AG09309 (cell line): Measurements from ENCODE around the gene SETD3.
A peak's percentile ranks its signal among the peaks of the same experiment; 100 is the strongest.

Source experiments
- DNase-seq: peaks from one replicate; pipeline ENCODE4 v3.0.0-alpha.2; 2010; ENCODE audit warnings: low read depth
- H3K4me3 ChIP-seq: 2 replicates; pipeline ENCODE4 v1.5.1; 2011; ENCODE audit warnings: mild to moderate bottlenecking, low read depth, low read length, moderate library complexity; ENCODE audit not compliant: control insufficient read depth
- CTCF ChIP-seq: IDR thresholded peaks from 2 replicates; pipeline ENCODE4 v1.5.1; 2011; ENCODE audit warnings: mild to moderate bottlenecking, low read depth, low read length, inconsistent platforms; ENCODE audit not compliant: insufficient read depth, control insufficient read depth; ENCODE audit errors: missing control alignments

Gene SETD3

GRCh38 chr14:99479906-99480869 lies at the start of gene SETD3:
Gene SETD3, minus strand, starts transcription at chr14:99480859. Its CDS starts 15,054 bp downstream, at chr14:99465805.
- peak; percentile 24 for DNase-seq
- peak; percentile 23 for TF ChIP-seq CTCF
- peak within 1 kb of the TSS; percentile 99 for H3K4me3 ChIP-seq

GRCh38 chr14:99529899-99530298 lies 49.2 kb upstream of the SETD3 start:
- TF ChIP-seq CTCF, result peak; percentile 18
- H3K4me3 ChIP-seq, result no peak overlapping the region
- DNase-seq, result no peak

- no peak for DNase-seq
- H3K4me3 ChIP-seq, result no peak overlapping the region
- TF ChIP-seq CTCF, result no peak
Observed at GRCh38 chr14:99527427-99528076, 46.9 kb upstream of the SETD3 start.

- no peak overlapping the region for H3K4me3 ChIP-seq
- TF ChIP-seq CTCF, result no peak
- DNase-seq, result no peak
Observed at GRCh38 chr14:99527026-99527425, 46.4 kb upstream of the SETD3 start.

GRCh38 chr14:99525699-99526080 lies 45.0 kb upstream of the SETD3 start:
- no peak for TF ChIP-seq CTCF
- no peak overlapping the region for H3K4me3 ChIP-seq
- DNase-seq, result no peak

- no peak for DNase-seq
- TF ChIP-seq CTCF, result peak; percentile 50
- H3K4me3 ChIP-seq, result no peak overlapping the region
Observed at GRCh38 chr14:99524804-99525698, 44.4 kb upstream of the SETD3 start.
